Activated CD4-positive, alpha-beta T cell treated with anti-CD3 and anti-CD28 coated beads for 4 hours (primary cell): Measurements from ENCODE around the gene FPGS.
"Not testable (repeated sequence)": the region's sequence is repeated elsewhere in the genome, so short reads cannot be mapped to it uniquely, and the experiment has no call there.

Experiments used
- DNase-seq, 2 donors: peaks; one replicate each; pipeline ENCODE4 v3.0.0-alpha.2; 2020

Gene FPGS

DNA sequence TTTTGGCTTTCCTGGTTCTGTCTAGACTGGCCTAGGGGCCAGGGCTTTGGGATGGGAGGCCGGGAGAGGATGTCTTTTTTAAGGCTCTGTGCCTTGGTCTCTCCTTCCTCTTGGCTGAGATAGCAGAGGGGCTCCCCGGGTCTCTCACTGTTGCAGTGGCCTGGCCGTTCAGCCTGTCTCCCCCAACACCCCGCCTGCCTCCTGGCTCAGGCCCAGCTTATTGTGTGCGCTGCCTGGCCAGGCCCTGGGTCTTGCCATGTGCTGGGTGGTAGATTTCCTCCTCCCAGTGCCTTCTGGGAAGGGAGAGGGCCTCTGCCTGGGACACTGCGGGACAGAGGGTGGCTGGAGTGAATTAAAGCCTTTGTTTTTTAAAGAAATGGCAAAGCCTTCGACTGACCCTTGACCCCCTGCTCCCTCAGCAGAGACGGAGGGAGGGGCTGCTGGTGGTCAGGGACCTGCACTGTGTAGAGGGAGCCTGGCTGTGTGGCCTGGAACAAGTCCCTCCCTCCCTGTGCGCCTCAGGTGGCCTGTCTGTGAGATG is 11.1 kb downstream of the FPGS start:
- no peak for DNase-seq

GRCh38 chr9:127814619-127815511 is 12.2 kb downstream of the FPGS start:
- no peak for DNase-seq

GRCh38 chr9:127815512-127816361 is 13.1 kb downstream of the FPGS start:
- DNase-seq = no peak

GRCh38 chr9:127816362-127816725 is 13.7 kb downstream of the FPGS start:
- no peak for DNase-seq

- no peak for DNase-seq
Observed at GRCh38 chr9:127816728-127817127, 14.0 kb downstream of the FPGS start.

GRCh38 chr9:127817881-127818434 is 15.3 kb downstream of the FPGS start:
- DNase-seq = no peak

DNA sequence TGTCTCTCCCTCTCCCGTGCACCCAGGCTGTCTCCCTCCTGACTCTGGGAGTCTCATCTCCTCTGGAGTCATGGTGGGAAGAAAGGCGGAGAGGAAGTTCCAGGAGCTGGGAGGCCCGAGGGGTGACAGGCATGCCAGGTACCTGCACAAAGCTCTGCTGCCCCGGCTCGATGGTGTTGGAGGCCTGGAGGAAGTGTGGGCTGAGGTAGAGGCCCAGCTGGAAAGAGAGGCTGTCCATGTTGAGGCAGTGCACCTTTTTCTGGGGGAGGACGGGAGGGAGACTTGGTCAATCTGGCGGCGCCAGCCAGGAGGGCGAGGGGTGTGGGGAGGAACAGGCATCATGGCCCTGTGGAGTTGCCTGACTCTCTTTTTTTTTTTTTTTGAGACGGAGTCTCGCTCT is 15.9 kb downstream of the FPGS start:
- no peak for DNase-seq

GRCh38 chr9:127822108-127822507 is 19.4 kb downstream of the FPGS start:
- no peak for DNase-seq

GRCh38 chr9:127825319-127826051 is 22.8 kb downstream of the FPGS start:
- DNase-seq = no peak

GRCh38 chr9:127826253-127826913 is 23.7 kb downstream of the FPGS start:
- DNase-seq = no peak

DNA sequence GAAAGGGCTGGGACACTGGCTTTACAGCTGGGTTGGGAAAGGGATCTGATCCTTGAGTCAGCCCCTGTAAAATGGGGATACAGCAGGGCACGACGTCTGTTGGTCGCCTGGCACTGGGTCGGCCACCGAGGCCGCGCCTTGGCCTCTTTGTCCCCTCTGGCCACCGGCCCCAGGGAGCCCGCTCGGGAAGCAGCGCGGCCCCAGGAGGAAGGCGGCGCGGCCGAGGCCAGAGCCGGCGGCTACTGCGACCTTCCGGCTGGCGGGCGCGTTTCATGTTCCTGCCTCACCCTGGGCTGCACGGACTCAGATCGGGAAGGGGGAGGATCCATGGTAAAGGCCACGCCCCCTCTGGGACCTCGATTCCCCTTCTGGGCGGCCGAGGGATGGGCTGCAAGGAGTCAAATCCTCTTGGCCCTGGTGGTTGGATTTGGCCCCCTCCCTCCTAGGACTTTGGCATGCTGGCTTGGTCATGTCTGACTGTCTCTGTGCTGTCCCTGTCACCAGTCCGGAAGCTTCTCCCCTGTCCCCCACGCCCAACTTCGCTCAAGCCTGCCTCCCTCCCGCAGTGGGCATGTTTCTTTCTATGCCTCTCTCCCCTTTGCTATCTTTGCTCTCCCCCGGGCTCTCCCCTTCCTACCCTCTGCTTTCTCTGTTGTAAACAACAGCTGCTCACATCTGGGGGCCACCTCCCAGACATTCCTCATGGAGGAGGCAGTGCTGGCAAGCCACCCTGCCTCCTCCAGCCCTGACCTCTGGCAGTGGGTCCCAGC is 25.8 kb downstream of the FPGS start:
- DNase-seq = no peak

DNA sequence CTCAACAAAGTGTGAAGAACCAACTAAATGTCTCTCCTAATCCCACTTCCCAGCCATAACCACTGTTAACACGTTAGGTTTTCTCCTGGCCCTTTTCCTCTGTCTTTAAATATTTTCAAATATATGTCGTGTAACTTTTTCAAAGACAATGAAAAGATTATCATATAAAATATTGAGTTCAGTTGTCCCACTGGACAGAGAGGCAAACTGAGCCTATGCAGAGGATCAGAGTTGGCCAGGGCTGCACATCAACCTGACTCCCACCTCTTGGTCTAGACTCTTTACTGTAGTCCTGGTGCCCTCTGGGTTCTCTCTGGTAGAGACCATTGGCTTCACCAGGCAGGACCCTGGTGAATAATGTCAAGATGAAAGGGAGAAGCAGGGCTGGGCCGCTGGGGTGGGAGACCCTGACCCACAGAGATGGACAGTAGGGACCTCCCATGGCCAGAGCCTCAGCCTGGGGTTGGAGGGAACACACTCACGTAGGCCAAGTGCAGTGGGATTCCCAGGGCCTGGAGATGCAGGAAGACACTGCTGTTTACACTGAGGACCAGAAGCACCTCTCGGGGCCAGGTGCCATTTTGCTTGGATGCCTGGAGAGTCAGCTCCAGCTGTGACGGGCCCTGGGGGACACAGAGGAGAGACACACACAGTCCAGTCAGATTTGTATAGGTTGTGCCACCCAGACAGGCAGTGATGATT is 26.7 kb downstream of the FPGS start:
- no peak for DNase-seq

DNA sequence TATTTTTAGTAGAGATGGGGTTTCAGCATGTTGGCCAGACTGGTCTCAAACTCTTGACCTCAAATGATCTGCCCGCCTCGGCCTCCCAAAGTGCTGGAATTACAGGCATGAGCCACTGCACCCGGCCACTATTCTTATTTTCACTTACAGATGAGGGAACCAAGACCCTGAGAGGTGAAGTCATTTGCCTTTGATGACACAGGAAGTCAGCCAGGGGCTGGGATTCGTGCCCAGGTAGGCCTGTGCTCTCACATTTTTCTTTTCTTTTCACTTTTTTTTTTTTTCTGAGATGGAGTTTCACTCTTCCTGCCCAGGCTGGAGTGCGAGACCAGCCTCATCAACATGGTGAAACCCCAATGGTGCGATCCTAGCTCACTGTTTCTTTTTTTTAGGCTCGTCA is 29.6 kb downstream of the FPGS start:
- DNase-seq = no peak

DNA sequence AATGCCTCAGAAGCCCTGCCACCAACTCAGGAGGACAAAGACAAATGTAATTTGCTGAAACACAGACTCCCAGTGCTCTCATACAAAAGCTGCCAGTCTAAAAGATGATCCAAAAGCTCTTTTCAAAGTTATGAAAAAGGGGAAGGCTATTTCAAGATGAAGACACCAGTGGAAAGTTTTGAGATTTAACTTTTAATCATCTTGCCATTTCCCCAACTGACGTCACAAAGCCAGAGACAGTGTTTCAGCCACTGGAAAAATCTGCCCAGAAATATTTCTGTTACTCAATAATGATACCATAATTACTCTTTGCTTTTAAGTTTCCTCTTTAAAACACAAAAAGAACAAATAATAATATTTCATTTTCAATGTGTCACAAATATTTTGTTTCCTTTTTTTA is 30.9 kb downstream of the FPGS start:
- DNase-seq = no peak

DNA sequence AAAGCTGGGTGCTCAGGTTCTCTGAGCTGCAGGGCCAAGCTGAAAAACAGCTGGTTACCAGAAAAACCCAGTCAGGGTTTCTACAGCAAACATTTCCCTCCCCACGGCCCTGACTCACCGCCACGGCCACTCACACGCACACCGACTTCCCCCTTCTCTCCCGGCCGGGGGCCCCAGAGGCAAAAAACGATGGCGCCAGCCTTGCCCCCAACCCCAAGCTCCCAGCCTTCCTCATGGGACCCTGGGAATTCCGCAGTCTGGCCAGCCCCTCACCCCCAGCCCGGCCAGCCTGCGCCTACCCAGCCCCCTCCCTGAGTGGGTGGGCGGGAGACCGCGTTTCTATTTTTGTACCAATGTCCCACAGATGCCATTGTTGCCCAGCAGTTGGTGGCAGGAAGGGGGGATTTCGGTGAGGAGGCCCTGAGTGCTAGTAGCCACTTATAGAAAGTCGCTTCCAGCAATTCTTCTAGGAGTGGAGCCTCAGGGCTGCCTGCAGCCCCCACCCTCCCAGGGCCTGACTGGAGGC is 33.4 kb downstream of the FPGS start:
- DNase-seq = no peak

- not testable (repeated sequence) for DNase-seq
Observed at GRCh38 chr9:127836561-127836960, 33.9 kb downstream of the FPGS start.

DNA sequence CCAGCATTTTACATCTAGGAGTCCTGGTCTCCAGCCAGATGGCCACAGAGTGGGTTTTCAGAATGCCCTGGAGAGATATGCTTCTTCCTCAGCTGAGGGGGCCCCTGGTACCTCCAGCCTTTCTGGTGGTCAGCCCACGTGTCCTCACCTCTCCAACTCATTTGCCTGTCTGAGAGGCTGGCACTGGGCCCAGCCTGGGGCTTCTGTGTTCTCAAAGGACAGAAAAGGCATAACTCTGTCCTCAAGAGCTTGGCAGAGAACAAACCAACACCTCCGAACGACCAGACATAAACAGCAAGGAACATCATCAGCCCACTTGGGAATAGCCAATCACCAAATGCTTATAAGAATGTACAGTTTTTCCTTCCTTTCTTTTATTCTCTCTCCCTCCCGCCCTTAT is 34.7 kb downstream of the FPGS start:
- no peak for DNase-seq

GRCh38 chr9:127838375-127839078 is 35.8 kb downstream of the FPGS start:
- no peak for DNase-seq

DNA sequence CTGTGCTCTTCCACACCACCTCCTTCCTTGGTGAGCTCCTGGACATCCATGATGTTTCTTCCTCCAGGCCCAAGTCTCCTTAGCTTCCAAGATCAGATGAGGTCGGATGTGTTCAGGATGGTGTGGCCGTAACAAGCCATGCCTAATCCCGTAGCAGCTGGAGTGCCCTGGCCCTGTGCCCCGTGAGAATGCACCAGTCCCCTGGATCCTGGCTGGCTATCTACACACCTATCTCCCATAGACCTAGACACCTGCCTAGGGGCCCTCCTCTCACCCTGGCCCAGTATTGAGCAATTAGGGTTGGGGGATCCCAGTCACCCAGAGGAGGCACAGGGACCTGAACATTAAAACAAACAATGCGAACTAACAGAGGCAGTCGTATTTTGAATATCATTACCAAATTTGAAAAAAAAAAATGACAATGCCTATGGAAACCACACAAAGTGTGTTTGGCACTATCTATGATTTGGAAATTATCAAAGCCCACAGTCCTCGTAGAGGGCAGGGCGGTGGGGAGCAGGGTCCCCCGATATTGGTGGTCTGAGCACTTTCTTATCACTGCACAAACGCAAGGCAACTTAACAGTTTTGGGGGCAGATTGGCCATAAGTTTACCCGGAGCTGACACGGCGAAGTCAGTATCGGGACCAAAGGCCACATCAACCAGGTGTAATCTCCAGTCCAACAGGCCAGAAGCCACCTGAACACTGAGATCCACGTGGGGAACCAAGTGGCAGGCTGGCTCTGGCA is 38.6 kb downstream of the FPGS start:
- no peak for DNase-seq
